ENCODE measurements around the gene VSTM2B. TPM values are rescaled to one million over a fixed set of nuclear protein-coding genes. Genes with fewer than 3 reads are reported as not detected.

Gene VSTM2B
- total RNA-seq, 1 donor from 2014 or later, result not detected

GRCh38 chr19:29574510-29574909 is 48.7 kb downstream of the VSTM2B start:
- no peaks in the 10 kb centered on the region for H3K36me3 Mint-ChIP-seq (ENCODE audit: low read depth)
- DNase-seq, result no peak
- peaks cover 28% of the 10 kb centered on the region for H3K4me1 Mint-ChIP-seq
- no peak overlapping the region for H3K27ac Mint-ChIP-seq
- H3K4me3 Mint-ChIP-seq, result no peak overlapping the region
- H3K9me3 Mint-ChIP-seq, result no peaks in the 10 kb centered on the region
- peaks cover 49% of the 10 kb centered on the region for H3K27me3 Mint-ChIP-seq
- intact Hi-C loops (cut with micrococcal nuclease), result no loop called here

DNA sequence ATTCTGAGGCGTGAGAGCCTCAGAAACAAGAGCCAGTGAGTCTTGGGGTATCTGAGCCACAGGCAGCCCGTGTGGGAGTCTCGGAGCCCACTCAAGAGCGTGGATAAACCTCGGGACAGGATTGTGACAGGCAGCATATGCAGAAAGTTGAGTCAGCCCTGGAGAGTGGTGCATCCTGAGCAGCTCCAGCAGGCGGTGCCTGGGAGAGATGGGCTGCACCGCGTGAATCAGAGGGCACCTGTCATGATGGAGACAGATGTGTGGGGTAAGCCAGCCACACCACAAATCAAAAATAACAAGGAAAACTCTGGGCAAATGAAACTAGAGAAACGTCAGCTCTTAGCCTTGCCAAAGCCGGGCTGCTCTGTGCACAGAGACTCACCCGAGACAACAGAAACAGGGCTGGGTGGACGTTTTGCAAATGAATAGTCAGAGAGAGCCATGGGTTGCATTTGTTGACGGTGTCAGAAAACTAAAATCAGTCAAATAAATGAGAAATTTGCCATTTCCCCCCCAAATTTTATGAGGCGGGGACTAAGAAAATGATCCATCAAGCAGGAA is 50.3 kb downstream of the VSTM2B start:
- H3K36me3 Mint-ChIP-seq (ENCODE audit: low read depth), result no peaks in the 10 kb centered on the region
- peak overlapping the region; percentile 53 for H3K27ac Mint-ChIP-seq
- peaks cover 8% of the 10 kb centered on the region for H3K9me3 Mint-ChIP-seq
- DNase-seq, result no peak
- H3K4me1 Mint-ChIP-seq, result peaks cover 26% of the 10 kb centered on the region
- peaks cover 42% of the 10 kb centered on the region for H3K27me3 Mint-ChIP-seq
- H3K4me3 Mint-ChIP-seq, result peak overlapping the region; percentile 34
- intact Hi-C loops (cut with micrococcal nuclease), result loop anchor here (1.0 kb wide), 2 partner anchors 11 to 12 kb away; no protein-coding TSS in a partner anchor

GRCh38 chr19:29576761-29577648 is 51.2 kb downstream of the VSTM2B start:
- Mint-ChIP-seq H3K4me3 (peak overlapping the region; percentile 12), H3K36me3 (ENCODE audit: low read depth) (no peaks in the 10 kb centered on the region), H3K4me1 (peaks cover 26% of the 10 kb centered on the region), H3K27me3 (peaks cover 37% of the 10 kb centered on the region), H3K9me3 (peaks cover 14% of the 10 kb centered on the region), H3K27ac (no peak overlapping the region)
- no peak for DNase-seq
- intact Hi-C loops (cut with micrococcal nuclease), result loop anchor here (1.0 kb wide), 2 partner anchors 10 to 13 kb away; no protein-coding TSS in a partner anchor

DNA sequence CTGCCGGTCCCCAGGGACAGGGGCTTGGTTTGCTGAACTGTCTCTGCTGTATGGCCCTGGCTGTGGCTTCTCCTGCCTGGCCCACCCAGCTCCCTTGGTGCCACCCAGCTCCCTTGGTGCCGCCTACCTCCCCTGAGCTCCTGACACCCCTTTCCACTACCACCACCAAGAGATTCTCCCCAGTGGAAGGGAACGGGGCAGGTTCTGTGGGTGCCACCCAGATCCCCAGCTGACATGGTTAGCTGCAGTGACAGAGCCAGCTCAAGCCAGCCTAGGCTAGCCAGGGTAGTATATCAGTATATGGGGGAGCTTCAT is 51.8 kb downstream of the VSTM2B start:
- Mint-ChIP-seq H3K36me3 (ENCODE audit: low read depth) (no peaks in the 10 kb centered on the region), H3K4me3 (no peak overlapping the region), H3K9me3 (peaks cover 14% of the 10 kb centered on the region), H3K27ac (no peak overlapping the region), H3K27me3 (peaks cover 33% of the 10 kb centered on the region), H3K4me1 (peaks cover 26% of the 10 kb centered on the region)
- no peak for DNase-seq
- intact Hi-C loops (cut with micrococcal nuclease), result no loop called here

GRCh38 chr19:29578349-29578748 is 52.6 kb downstream of the VSTM2B start:
- DNase-seq, result no peak
- Mint-ChIP-seq H3K27me3 (peaks cover 30% of the 10 kb centered on the region), H3K9me3 (peaks cover 14% of the 10 kb centered on the region), H3K27ac (no peak overlapping the region), H3K4me1 (peaks cover 29% of the 10 kb centered on the region), H3K4me3 (no peak overlapping the region), H3K36me3 (ENCODE audit: low read depth) (no peaks in the 10 kb centered on the region)
- intact Hi-C loops (cut with micrococcal nuclease), result no loop called here

GRCh38 chr19:29579308-29579910 is 53.6 kb downstream of the VSTM2B start:
- H3K36me3 Mint-ChIP-seq (ENCODE audit: low read depth), result no peaks in the 10 kb centered on the region
- no peak for DNase-seq
- H3K4me1 Mint-ChIP-seq, result peaks cover 34% of the 10 kb centered on the region
- no peak overlapping the region for H3K27ac Mint-ChIP-seq
- H3K27me3 Mint-ChIP-seq, result peaks cover 21% of the 10 kb centered on the region
- H3K9me3 Mint-ChIP-seq, result peaks cover 14% of the 10 kb centered on the region
- H3K4me3 Mint-ChIP-seq, result no peak overlapping the region
- intact Hi-C loops (cut with micrococcal nuclease), result no loop called here

- Mint-ChIP-seq H3K9me3 (peaks cover 14% of the 10 kb centered on the region), H3K4me3 (no peak overlapping the region), H3K36me3 (ENCODE audit: low read depth) (no peaks in the 10 kb centered on the region), H3K4me1 (peaks cover 29% of the 10 kb centered on the region), H3K27me3 (peaks cover 7% of the 10 kb centered on the region), H3K27ac (no peak overlapping the region)
- DNase-seq, result no peak
- intact Hi-C loops (cut with micrococcal nuclease), result loop anchor here (10.0 kb wide), 1 partner anchor 253 kb away; no protein-coding TSS in a partner anchor
These were observed 55.6 kb downstream of the VSTM2B start for GRCh38 chr19:29581398-29581797.

GRCh38 chr19:29583196-29583999 is 57.6 kb downstream of the VSTM2B start:
- H3K9me3 Mint-ChIP-seq, result peaks cover 14% of the 10 kb centered on the region
- peak; percentile 64 for DNase-seq
- H3K4me3 Mint-ChIP-seq, result no peak overlapping the region
- peaks cover 7% of the 10 kb centered on the region for H3K27me3 Mint-ChIP-seq
- intact Hi-C loops (cut with micrococcal nuclease), result loop anchor here (10.0 kb wide), 1 partner anchor 251 kb away; no protein-coding TSS in a partner anchor
- H3K27ac Mint-ChIP-seq, result peak overlapping the region; percentile 19
- no peaks in the 10 kb centered on the region for H3K36me3 Mint-ChIP-seq (ENCODE audit: low read depth)
- peaks cover 29% of the 10 kb centered on the region for H3K4me1 Mint-ChIP-seq

DNA sequence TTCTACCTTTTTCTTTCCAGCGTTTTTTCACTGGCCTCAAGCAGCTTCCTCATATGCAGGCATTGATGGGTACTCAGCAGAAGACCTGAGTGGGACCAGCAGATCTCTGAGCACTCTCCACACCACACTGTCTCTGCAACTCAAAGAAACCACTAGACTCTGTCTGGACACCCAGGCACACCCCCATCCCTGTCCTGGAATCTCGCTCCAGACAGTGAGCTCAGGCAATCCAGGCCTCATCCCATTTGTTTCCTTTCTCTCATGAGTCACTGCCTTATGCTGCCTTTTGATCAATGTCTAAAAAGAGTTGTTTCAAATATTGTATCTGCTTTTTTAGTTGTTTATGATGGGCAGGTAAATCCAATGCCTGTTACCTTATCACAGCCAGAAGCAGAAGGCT is 60.6 kb downstream of the VSTM2B start:
- peaks cover 14% of the 10 kb centered on the region for H3K27me3 Mint-ChIP-seq
- peaks cover 3% of the 10 kb centered on the region for H3K36me3 Mint-ChIP-seq (ENCODE audit: low read depth)
- H3K27ac Mint-ChIP-seq, result no peak overlapping the region
- peaks cover 7% of the 10 kb centered on the region for H3K9me3 Mint-ChIP-seq
- intact Hi-C loops (cut with micrococcal nuclease), result loop anchor here (5.0 to 10.0 kb wide), 2 partner anchors 59 to 248 kb away; partner anchors contain the start of gene VSTM2B
- peaks cover 29% of the 10 kb centered on the region for H3K4me1 Mint-ChIP-seq
- DNase-seq, result no peak
- H3K4me3 Mint-ChIP-seq, result no peak overlapping the region

DNA sequence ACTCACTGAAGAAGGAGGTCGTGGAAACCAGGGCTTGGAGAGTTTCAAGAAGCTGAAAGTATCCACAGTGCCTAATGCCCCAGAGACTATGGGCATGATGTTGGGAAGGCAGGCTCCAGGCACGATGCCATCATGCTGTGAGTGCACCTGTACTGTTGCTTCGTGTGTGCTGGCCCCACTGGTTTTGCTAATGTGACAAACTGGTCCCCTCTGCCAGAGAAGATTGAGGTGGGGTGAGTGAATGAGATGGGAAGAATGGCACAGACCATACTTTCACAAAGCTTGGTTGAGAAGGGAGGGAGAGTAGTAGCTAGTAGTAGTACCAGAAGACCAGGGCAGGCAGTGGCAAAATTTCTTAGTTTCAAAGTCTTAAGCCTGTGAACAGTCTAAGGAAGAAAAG is 61.3 kb downstream of the VSTM2B start:
- Mint-ChIP-seq H3K27me3 (peaks cover 18% of the 10 kb centered on the region), H3K36me3 (ENCODE audit: low read depth) (peaks cover 3% of the 10 kb centered on the region), H3K27ac (peak overlapping the region; percentile 78), H3K4me3 (peak overlapping the region; percentile 39), H3K9me3 (peaks cover 4% of the 10 kb centered on the region), H3K4me1 (peaks cover 29% of the 10 kb centered on the region)
- DNase-seq, result peak; percentile 64
- intact Hi-C loops (cut with micrococcal nuclease), result loop anchor here (1.0 to 10.0 kb wide), 4 partner anchors 11 to 248 kb away; partner anchors contain the start of genes POP4 and VSTM2B

GRCh38 chr19:29587518-29587986 is 61.8 kb downstream of the VSTM2B start:
- Mint-ChIP-seq H3K9me3 (peaks cover 4% of the 10 kb centered on the region), H3K27ac (peak overlapping the region; percentile 78), H3K4me3 (peak overlapping the region; percentile 39), H3K36me3 (ENCODE audit: low read depth) (peaks cover 3% of the 10 kb centered on the region), H3K27me3 (peaks cover 21% of the 10 kb centered on the region), H3K4me1 (peaks cover 29% of the 10 kb centered on the region)
- intact Hi-C loops (cut with micrococcal nuclease), result loop anchor here (1.0 to 10.0 kb wide), 4 partner anchors 11 to 247 kb away; partner anchors contain the start of genes POP4 and VSTM2B
- DNase-seq, result peak; percentile 93

- Mint-ChIP-seq H3K27ac (peak overlapping the region; percentile 41), H3K4me3 (no peak overlapping the region), H3K4me1 (peaks cover 27% of the 10 kb centered on the region), H3K27me3 (peaks cover 24% of the 10 kb centered on the region), H3K9me3 (peaks cover 4% of the 10 kb centered on the region), H3K36me3 (ENCODE audit: low read depth) (peaks cover 3% of the 10 kb centered on the region)
- intact Hi-C loops (cut with micrococcal nuclease), result loop anchor here (5.0 to 10.0 kb wide), 2 partner anchors 61 to 247 kb away; partner anchors contain the start of gene VSTM2B
- DNase-seq, result no peak
These were observed 62.3 kb downstream of the VSTM2B start for GRCh38 chr19:29588095-29588494.

GRCh38 chr19:29590278-29590677 is 64.5 kb downstream of the VSTM2B start:
- Mint-ChIP-seq H3K9me3 (peaks cover 4% of the 10 kb centered on the region), H3K4me1 (peaks cover 21% of the 10 kb centered on the region), H3K36me3 (ENCODE audit: low read depth) (peaks cover 3% of the 10 kb centered on the region), H3K27ac (no peak overlapping the region), H3K4me3 (no peak overlapping the region), H3K27me3 (peaks cover 36% of the 10 kb centered on the region)
- intact Hi-C loops (cut with micrococcal nuclease), result no loop called here
- DNase-seq, result no peak

All from activated CD4-positive, alpha-beta T cell treated with anti-CD3 and anti-CD28 coated beads, Interleukin-2, amount 10 ng/mL, durations not matched to agents 24 days and 14 days (primary cell).